ENCODE results near the gene CDRT15.

GRCh38 chr17:14245002-14245401 lies 8.3 kb upstream of the CDRT15 start:
- TF ChIP-seq CTCF (IDR thresholded peaks at IDR 0.05) (no peak), POLR2A (IDR thresholded peaks at IDR 0.05) (no peak)

All from heart left ventricle (tissue), 13 donors.